Muscle layer of colon (tissue), 2 donors: ENCODE results near the gene PTPRD.

Source experiments
- H3K27ac ChIP-seq: one replicate; pipeline ENCODE4 v1.7.0; 2013; ENCODE audit warnings: low read depth, mild to moderate bottlenecking, low read length, moderate library complexity
- H3K27me3 ChIP-seq, 2 donors: one replicate each; pipeline ENCODE4 v1.7.0; 2013; ENCODE audit warnings: low read length in 2 of 2, mild to moderate bottlenecking in 2 of 2; ENCODE audit not compliant: insufficient read depth in 2 of 2, control insufficient read depth in 1 of 2
- H3K36me3 ChIP-seq: one replicate; pipeline ENCODE4 v1.7.0; 2013; ENCODE audit warnings: mild to moderate bottlenecking, low read length; ENCODE audit not compliant: insufficient read depth
- H3K4me1 ChIP-seq: one replicate; pipeline ENCODE4 v1.7.0; 2013; ENCODE audit warnings: mild to moderate bottlenecking, low read length; ENCODE audit not compliant: insufficient read depth
- H3K4me3 ChIP-seq, 2 donors: one replicate each; pipeline ENCODE4 v1.7.0; 2013; ENCODE audit warnings: low read length in 2 of 2, low read depth in 1 of 2, mild to moderate bottlenecking in 1 of 2, moderate library complexity in 1 of 2
- H3K9ac ChIP-seq: one replicate; pipeline ENCODE4 v1.7.0; 2013; ENCODE audit warnings: low read length
- H3K9me3 ChIP-seq: one replicate; pipeline ENCODE4 v1.7.0; 2013; ENCODE audit warnings: mild to moderate bottlenecking, low read length
- donor health status: abdominal sarcoma.
- donor health status: Adenocarcinoma of cecum.

Gene PTPRD

GRCh38 chr9:8542537-8542936 lies 2070.3 kb downstream of the PTPRD start:
- no peak overlapping the region for H3K4me3 ChIP-seq
- no peaks in the 10 kb centered on the region for H3K36me3 ChIP-seq
- H3K9ac ChIP-seq = no peak overlapping the region
- H3K27ac ChIP-seq = no peak overlapping the region
- no peaks in the 10 kb centered on the region for H3K9me3 ChIP-seq
- H3K27me3 ChIP-seq = no peaks in the 10 kb centered on the region
- H3K4me1 ChIP-seq = no peaks in the 10 kb centered on the region

GRCh38 chr9:8539681-8540197 lies 2073.1 kb downstream of the PTPRD start:
- H3K9ac ChIP-seq = no peak overlapping the region

GRCh38 chr9:8536845-8537244 lies 2076.0 kb downstream of the PTPRD start:
- H3K9ac ChIP-seq = no peak overlapping the region
- H3K27me3 ChIP-seq = no peaks in the 10 kb centered on the region
- H3K4me1 ChIP-seq = no peaks in the 10 kb centered on the region
- H3K4me3 ChIP-seq = no peak overlapping the region
- H3K9me3 ChIP-seq = no peaks in the 10 kb centered on the region
- H3K36me3 ChIP-seq = no peaks in the 10 kb centered on the region
- H3K27ac ChIP-seq = no peak overlapping the region

More at GRCh38 chr9:8539681-8540197, 2073.1 kb downstream of the PTPRD start:
- Histone ChIP-seq H3K36me3 (no peaks in the 10 kb centered on the region), H3K27me3 (no peaks in the 10 kb centered on the region), H3K4me1 (no peaks in the 10 kb centered on the region), H3K9me3 (no peaks in the 10 kb centered on the region), H3K27ac (no peak overlapping the region), H3K4me3 (no peak overlapping the region)

- Histone ChIP-seq H3K27ac (no peak overlapping the region), H3K4me1 (no peaks in the 10 kb centered on the region), H3K9me3 (no peaks in the 10 kb centered on the region), H3K9ac (no peak overlapping the region), H3K4me3 (no peak overlapping the region), H3K27me3 (no peaks in the 10 kb centered on the region), H3K36me3 (no peaks in the 10 kb centered on the region)
These were observed 2078.0 kb downstream of the PTPRD start for GRCh38 chr9:8534828-8535227.

GRCh38 chr9:8533681-8534080 lies 2079.1 kb downstream of the PTPRD start:
- Histone ChIP-seq H3K9ac (no peak overlapping the region), H3K27ac (no peak overlapping the region), H3K27me3 (no peaks in the 10 kb centered on the region), H3K36me3 (no peaks in the 10 kb centered on the region), H3K4me3 (no peak overlapping the region), H3K9me3 (no peaks in the 10 kb centered on the region), H3K4me1 (no peaks in the 10 kb centered on the region)

- no peak overlapping the region for H3K27ac ChIP-seq
- H3K4me3 ChIP-seq = no peak overlapping the region
- H3K9ac ChIP-seq = no peak overlapping the region
- H3K36me3 ChIP-seq = no peaks in the 10 kb centered on the region
- H3K27me3 ChIP-seq = no peaks in the 10 kb centered on the region
- H3K9me3 ChIP-seq = no peaks in the 10 kb centered on the region
- no peaks in the 10 kb centered on the region for H3K4me1 ChIP-seq
These were observed 2080.9 kb downstream of the PTPRD start for GRCh38 chr9:8531826-8532415.

- H3K9ac ChIP-seq = no peak overlapping the region
- H3K9me3 ChIP-seq = no peaks in the 10 kb centered on the region
- H3K27ac ChIP-seq = no peak overlapping the region
- H3K27me3 ChIP-seq = no peaks in the 10 kb centered on the region
- no peaks in the 10 kb centered on the region for H3K36me3 ChIP-seq
- H3K4me3 ChIP-seq = no peak overlapping the region
- H3K4me1 ChIP-seq = no peaks in the 10 kb centered on the region
These were observed 2091.7 kb downstream of the PTPRD start for GRCh38 chr9:8521112-8521511.

- no peak overlapping the region for H3K4me3 ChIP-seq
- no peaks in the 10 kb centered on the region for H3K9me3 ChIP-seq
- H3K9ac ChIP-seq = no peak overlapping the region
- H3K36me3 ChIP-seq = no peaks in the 10 kb centered on the region
- H3K27ac ChIP-seq = no peak overlapping the region
- H3K4me1 ChIP-seq = no peaks in the 10 kb centered on the region
- no peaks in the 10 kb centered on the region for H3K27me3 ChIP-seq
These were observed 2097.1 kb downstream of the PTPRD start for GRCh38 chr9:8515748-8516147.

- H3K27me3 ChIP-seq = no peaks in the 10 kb centered on the region
These were observed 2098.0 kb downstream of the PTPRD start for GRCh38 chr9:8514760-8515159.

GRCh38 chr9:8508671-8509290 lies 2104.0 kb downstream of the PTPRD start:
- H3K4me1 ChIP-seq = no peaks in the 10 kb centered on the region
- H3K4me3 ChIP-seq = no peak overlapping the region
- H3K36me3 ChIP-seq = no peaks in the 10 kb centered on the region
- H3K9ac ChIP-seq = no peak overlapping the region
- no peaks in the 10 kb centered on the region for H3K27me3 ChIP-seq
- H3K9me3 ChIP-seq = no peaks in the 10 kb centered on the region
- no peak overlapping the region for H3K27ac ChIP-seq

More at GRCh38 chr9:8514760-8515159, 2098.0 kb downstream of the PTPRD start:
- H3K4me1 ChIP-seq = no peaks in the 10 kb centered on the region
- no peaks in the 10 kb centered on the region for H3K36me3 ChIP-seq
- no peak overlapping the region for H3K9ac ChIP-seq
- no peak overlapping the region for H3K4me3 ChIP-seq
- no peak overlapping the region for H3K27ac ChIP-seq
- no peaks in the 10 kb centered on the region for H3K9me3 ChIP-seq

- H3K9me3 ChIP-seq = peaks cover 2% of the 10 kb centered on the region
- H3K4me3 ChIP-seq = no peak overlapping the region
- no peaks in the 10 kb centered on the region for H3K36me3 ChIP-seq
- no peak overlapping the region for H3K9ac ChIP-seq
- H3K27ac ChIP-seq = no peak overlapping the region
- no peaks in the 10 kb centered on the region for H3K4me1 ChIP-seq
- no peaks in the 10 kb centered on the region for H3K27me3 ChIP-seq
These were observed 2118.2 kb downstream of the PTPRD start for GRCh38 chr9:8494571-8494970.

GRCh38 chr9:8492679-8493078 lies 2120.1 kb downstream of the PTPRD start:
- H3K4me3 ChIP-seq = no peak overlapping the region
- no peak overlapping the region for H3K9ac ChIP-seq

More at GRCh38 chr9:8492679-8493078, 2120.1 kb downstream of the PTPRD start:
- H3K27me3 ChIP-seq = no peaks in the 10 kb centered on the region
- H3K27ac ChIP-seq = no peak overlapping the region
- no peaks in the 10 kb centered on the region for H3K4me1 ChIP-seq
- H3K36me3 ChIP-seq = no peaks in the 10 kb centered on the region
- peaks cover 2% of the 10 kb centered on the region for H3K9me3 ChIP-seq
